DOHH2 (cell line): Measurements from ENCODE around the gene DAAM1.

ENCODE experiments used
- H3F3A ChIP-seq: fragments of 200-600 bp; sonication (generic), shearing (Covaris generic); 2 replicates; pipeline ENCODE4 v1.6.0; 2016; ENCODE audit warnings: antibody characterized with exemption, mild to moderate bottlenecking; ENCODE audit not compliant: control insufficient read depth, insufficient read depth
- H3K27ac ChIP-seq: fragments of 200-600 bp; sonication (generic); 2 replicates; pipeline ENCODE4 v1.5.1; 2014; ENCODE audit warnings: low read depth, mild to moderate bottlenecking, low read length, moderate library complexity
- H3K27me3 ChIP-seq: fragments of 200-600 bp; sonication (generic); 2 replicates; pipeline ENCODE4 v1.6.1; 2014; ENCODE audit warnings: mild to moderate bottlenecking, low read length, mixed read lengths; ENCODE audit not compliant: control insufficient read depth
- H3K36me3 ChIP-seq: fragments of 200-600 bp; sonication (generic); 2 replicates; pipeline ENCODE4 v1.6.1; 2014; ENCODE audit warnings: mild to moderate bottlenecking, low read length, moderate library complexity, mixed read lengths; ENCODE audit not compliant: control insufficient read depth
- H3K4me1 ChIP-seq: fragments of 200-600 bp; sonication (generic); 2 replicates; pipeline ENCODE4 v1.6.1; 2014; ENCODE audit warnings: mild to moderate bottlenecking, low read length, mixed read lengths; ENCODE audit not compliant: control insufficient read depth
- H3K4me2 ChIP-seq: fragments of 200-600 bp; sonication (generic); 2 replicates; pipeline ENCODE4 v1.6.0; 2014; ENCODE audit warnings: mild to moderate bottlenecking, low read length, moderate library complexity
- H3K4me3 ChIP-seq: fragments of 200-600 bp; sonication (generic); 2 replicates; pipeline ENCODE4 v1.5.1; 2014; ENCODE audit warnings: mild to moderate bottlenecking, low read length, mixed read lengths
- H3K79me2 ChIP-seq: fragments of 200-600 bp; sonication (generic); 2 replicates; pipeline ENCODE4 v1.6.1; 2014; ENCODE audit warnings: mild to moderate bottlenecking, low read length, mixed read lengths; ENCODE audit not compliant: control insufficient read depth
- H3K9me2 ChIP-seq: fragments of 200-600 bp; sonication (generic); replicated peaks from 2 replicates; pipeline ENCODE4 v1.6.1; 2014; ENCODE audit warnings: mild to moderate bottlenecking, low read length, mixed read lengths; ENCODE audit not compliant: control insufficient read depth
- H3K9me3 ChIP-seq: fragments of 200-600 bp; sonication (generic); 2 replicates; pipeline ENCODE4 v1.6.1; 2014; ENCODE audit warnings: antibody characterized with exemption, low read length, mixed read lengths; ENCODE audit not compliant: control insufficient read depth, insufficient read depth
- H4K20me1 ChIP-seq: fragments of 200-600 bp; sonication (generic); 2 replicates; pipeline ENCODE4 v1.6.0; 2014; ENCODE audit warnings: low read depth, mild to moderate bottlenecking, antibody characterized with exemption, low read length, moderate library complexity; ENCODE audit not compliant: control insufficient read depth, insufficient read depth
- EZH2phosphoT487 ChIP-seq: fragments of 200-600 bp; sonication (generic); IDR thresholded peaks from 2 replicates; pipeline ENCODE4 v1.6.1; 2017; ENCODE audit warnings: borderline replicate concordance, mild to moderate bottlenecking, antibody characterized with exemption, low read length, moderate library complexity, mixed read lengths
- TF ChIP-seq, protein P1 (sequence below): fragments of 200-600 bp; sonication (generic); IDR thresholded peaks from one replicate; pipeline ENCODE4 v1.5.1; 2014; ENCODE audit warnings: antibody characterized with exemption, mild to moderate bottlenecking, low read depth, low read length; ENCODE audit not compliant: poor library complexity, severe bottlenecking

DAAM1 gene

GRCh38 chr14:59308086-59308485, 119.6 kb downstream of the DAAM1 start:
- Histone ChIP-seq H3K9me3 (no peaks in the 10 kb centered on the region), H4K20me1 (no peaks in the 10 kb centered on the region), H3K79me2 (peaks cover 70% of the 10 kb centered on the region), H3K36me3 (peaks cover 4% of the 10 kb centered on the region; the same call in 1 of the 2 replicates), H3K9me2 (no peaks in the 10 kb centered on the region), H3F3A (0 out of 2 replicates have a peak, but pooled peaks cover 3% of the 10 kb centered on the region), H3K4me3 (no peak overlapping the region), H3K27ac (no peak overlapping the region), H3K27me3 (no peaks in the 10 kb centered on the region), H3K4me2 (no peak overlapping the region), H3K4me1 (peaks cover 100% of the 10 kb centered on the region)
- no peak for TF ChIP-seq EZH2phosphoT487
- TF ChIP-seq, protein P1, sequence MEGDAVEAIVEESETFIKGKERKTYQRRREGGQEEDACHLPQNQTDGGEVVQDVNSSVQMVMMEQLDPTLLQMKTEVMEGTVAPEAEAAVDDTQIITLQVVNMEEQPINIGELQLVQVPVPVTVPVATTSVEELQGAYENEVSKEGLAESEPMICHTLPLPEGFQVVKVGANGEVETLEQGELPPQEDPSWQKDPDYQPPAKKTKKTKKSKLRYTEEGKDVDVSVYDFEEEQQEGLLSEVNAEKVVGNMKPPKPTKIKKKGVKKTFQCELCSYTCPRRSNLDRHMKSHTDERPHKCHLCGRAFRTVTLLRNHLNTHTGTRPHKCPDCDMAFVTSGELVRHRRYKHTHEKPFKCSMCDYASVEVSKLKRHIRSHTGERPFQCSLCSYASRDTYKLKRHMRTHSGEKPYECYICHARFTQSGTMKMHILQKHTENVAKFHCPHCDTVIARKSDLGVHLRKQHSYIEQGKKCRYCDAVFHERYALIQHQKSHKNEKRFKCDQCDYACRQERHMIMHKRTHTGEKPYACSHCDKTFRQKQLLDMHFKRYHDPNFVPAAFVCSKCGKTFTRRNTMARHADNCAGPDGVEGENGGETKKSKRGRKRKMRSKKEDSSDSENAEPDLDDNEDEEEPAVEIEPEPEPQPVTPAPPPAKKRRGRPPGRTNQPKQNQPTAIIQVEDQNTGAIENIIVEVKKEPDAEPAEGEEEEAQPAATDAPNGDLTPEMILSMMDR: no peak

DNA sequence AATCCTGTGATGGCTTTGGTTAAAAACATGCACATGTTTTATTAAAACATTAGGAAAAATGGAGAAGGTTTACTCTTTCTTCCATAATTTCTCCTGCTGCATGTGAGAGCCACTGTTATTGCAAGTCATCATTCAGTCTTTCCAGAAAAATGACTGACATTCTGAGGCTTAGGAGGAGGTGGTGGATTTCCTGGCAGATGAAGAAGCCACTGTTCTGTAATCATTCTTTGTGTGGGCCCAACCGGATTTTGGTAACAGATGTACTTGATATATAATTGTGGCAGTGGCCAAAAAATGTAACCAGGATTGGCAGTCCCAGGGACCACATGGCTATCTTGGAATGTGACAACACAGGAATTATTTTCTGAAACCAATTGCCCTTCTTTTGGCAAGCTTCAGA, 120.2 kb downstream of the DAAM1 start:
- peaks cover 8% of the 10 kb centered on the region; the same call in 1 of the 2 replicates for H3K36me3 ChIP-seq
- no peaks in the 10 kb centered on the region for H3K9me2 ChIP-seq
- peaks cover 100% of the 10 kb centered on the region for H3K4me1 ChIP-seq
- no peak overlapping the region for H3K27ac ChIP-seq
- no peak overlapping the region for H3K4me2 ChIP-seq
- peaks cover 68% of the 10 kb centered on the region for H3K79me2 ChIP-seq
- no peaks in the 10 kb centered on the region for H4K20me1 ChIP-seq
- no peaks in the 10 kb centered on the region for H3K9me3 ChIP-seq
- TF ChIP-seq EZH2phosphoT487: no peak
- H3K27me3 ChIP-seq: no peaks in the 10 kb centered on the region
- H3F3A ChIP-seq: 0 out of 2 replicates have a peak, but pooled peaks cover 3% of the 10 kb centered on the region
- no peak overlapping the region for H3K4me3 ChIP-seq

DNA sequence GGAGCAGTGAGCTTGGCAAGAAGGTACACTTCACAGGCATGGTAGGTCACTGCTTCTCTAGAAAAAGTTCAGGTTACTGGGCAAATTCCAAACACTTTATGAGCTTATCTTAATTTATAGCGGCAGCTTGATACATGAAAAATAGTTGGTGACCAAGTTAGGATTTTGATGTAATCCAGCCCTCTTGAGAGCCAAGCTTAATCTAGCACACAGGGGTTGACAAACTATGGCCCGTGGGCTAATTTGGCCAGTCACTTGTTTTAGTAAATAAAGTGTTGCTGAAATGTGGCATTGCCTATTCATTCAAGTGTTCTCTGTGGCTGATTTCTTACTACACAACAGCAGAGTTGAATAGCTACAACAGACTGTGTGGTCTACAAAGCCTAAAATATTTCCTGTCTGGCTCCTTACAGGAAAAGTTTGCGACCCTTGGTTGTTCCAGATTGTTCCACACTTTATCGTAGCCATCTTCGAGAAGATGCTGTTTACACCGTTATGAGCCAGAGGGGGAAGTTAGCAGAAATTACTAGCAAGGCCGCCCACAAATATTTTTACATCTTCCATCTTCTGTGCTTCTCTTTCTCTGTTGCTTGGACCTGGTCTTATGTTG, 120.9 kb downstream of the DAAM1 start:
- Histone ChIP-seq H3K9me2 (no peaks in the 10 kb centered on the region), H3K4me3 (no peak overlapping the region), H3K9me3 (no peaks in the 10 kb centered on the region), H3K36me3 (peaks cover 10% of the 10 kb centered on the region; the same call in 1 of the 2 replicates), H3K79me2 (peaks cover 69% of the 10 kb centered on the region), H3K27me3 (no peaks in the 10 kb centered on the region), H3K4me1 (peaks cover 100% of the 10 kb centered on the region), H3K27ac (no peak overlapping the region), H3F3A (0 out of 2 replicates have a peak, but pooled peaks cover 3% of the 10 kb centered on the region), H3K4me2 (peak overlapping the region; percentile 18; the same call in 1 of the 2 replicates), H4K20me1 (no peaks in the 10 kb centered on the region)
- TF ChIP-seq, protein P1: no peak
- TF ChIP-seq EZH2phosphoT487: no peak

DNA sequence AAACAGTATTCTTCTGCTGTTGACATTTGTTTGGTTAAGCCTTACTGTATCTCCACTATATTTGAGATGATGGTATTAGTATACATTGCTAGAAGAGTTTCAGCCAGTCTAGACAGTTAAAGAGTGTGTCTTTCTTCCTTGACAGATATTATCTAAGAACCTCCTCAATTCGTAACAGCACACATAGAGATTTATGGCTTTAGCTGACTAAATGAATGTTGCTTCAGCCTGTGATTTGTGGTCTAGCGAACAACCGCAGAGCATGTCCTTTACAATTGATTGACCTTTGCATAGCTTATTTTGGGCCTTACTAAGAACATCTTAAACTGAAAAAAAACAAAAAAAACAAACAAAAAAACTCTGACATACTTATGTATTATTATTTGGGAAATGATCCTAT, 122.2 kb downstream of the DAAM1 start:
- H3K4me2 ChIP-seq: peak overlapping the region; percentile 63
- no peak for TF ChIP-seq EZH2phosphoT487
- TF ChIP-seq, protein P1: no peak
- no peaks in the 10 kb centered on the region for H3K9me3 ChIP-seq
- H3F3A ChIP-seq: 0 out of 2 replicates have a peak, but pooled peaks cover 3% of the 10 kb centered on the region
- H3K27ac ChIP-seq: peak overlapping the region; percentile 43
- no peaks in the 10 kb centered on the region for H3K27me3 ChIP-seq
- peaks cover 67% of the 10 kb centered on the region for H3K79me2 ChIP-seq
- peaks cover 18% of the 10 kb centered on the region; the same call in 1 of the 2 replicates for H3K36me3 ChIP-seq
- H3K4me3 ChIP-seq: peak overlapping the region; percentile 44
- H3K4me1 ChIP-seq: peaks cover 100% of the 10 kb centered on the region
- H3K9me2 ChIP-seq: no peaks in the 10 kb centered on the region
- H4K20me1 ChIP-seq: no peaks in the 10 kb centered on the region
